GM18502 (cell line): ENCODE data around the gene AGRP.

Source experiments
- ATAC-seq: cut with Tn5 transposase; IDR thresholded peaks from one replicate; pipeline ENCODE4 v1.9.1; 2021; ENCODE audit warnings: mild to moderate bottlenecking; ENCODE audit not compliant: unreplicated experiment, poor library complexity

Gene AGRP

DNA sequence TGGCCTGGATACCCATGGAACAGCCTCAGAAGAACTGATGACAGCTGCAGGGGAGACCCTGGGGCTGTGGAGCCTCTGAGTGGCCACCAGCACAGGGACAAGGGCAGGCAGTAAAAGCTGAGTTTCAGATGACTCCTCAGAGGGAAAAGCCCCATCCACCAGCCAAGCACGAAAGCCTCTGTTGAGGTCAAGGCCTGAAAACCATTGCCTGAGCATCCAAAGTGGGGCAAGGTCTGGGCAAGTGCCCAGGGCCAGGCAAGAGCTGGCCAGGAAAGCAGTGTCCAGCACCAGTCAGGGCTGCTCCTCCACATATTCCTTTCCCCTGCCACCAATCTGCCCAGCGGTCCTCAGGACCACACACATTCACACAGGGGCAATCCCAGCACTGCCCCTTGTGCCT is 18.8 kb downstream of the AGRP start:
- no peak for ATAC-seq

DNA sequence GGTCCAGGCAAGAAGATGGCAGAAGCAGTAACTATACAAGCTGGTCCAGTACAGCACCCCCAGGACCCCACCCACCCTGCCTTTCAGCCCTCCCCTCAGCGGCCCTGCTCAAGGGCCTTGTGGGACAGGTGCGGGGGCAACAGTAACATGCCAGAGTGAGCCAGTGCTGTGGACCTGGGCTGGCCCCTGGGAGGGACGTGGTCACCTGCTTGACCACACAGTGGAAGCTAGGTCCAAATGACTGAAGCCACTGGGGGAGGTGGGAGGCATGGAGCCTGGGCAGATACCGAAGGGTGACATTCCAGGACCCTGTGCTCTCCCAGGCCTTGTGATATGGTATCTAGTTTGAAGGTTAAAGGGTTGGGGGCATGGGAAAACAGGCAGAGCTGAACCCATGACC is 19.7 kb downstream of the AGRP start:
- ATAC-seq, result no peak

DNA sequence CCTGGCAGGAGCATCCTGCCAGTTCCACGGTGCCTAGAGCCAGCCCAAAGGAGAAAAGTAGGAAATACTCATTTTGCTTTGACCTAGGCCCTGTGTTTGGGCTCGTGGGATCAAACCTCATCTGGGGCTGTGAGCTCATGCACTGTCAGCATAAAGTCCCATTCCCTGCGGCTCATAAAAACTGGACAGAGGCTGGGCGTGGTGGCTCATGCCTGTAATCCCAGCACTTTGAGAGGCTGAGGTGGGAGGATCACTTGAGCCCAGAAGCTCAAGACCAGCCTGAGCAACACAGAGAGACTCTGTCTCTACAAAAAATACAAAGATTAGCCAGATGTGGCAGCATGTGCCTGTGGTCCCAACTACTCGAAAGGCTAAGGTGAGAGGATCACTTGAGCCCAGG is 20.3 kb downstream of the AGRP start:
- ATAC-seq, result no peak

DNA sequence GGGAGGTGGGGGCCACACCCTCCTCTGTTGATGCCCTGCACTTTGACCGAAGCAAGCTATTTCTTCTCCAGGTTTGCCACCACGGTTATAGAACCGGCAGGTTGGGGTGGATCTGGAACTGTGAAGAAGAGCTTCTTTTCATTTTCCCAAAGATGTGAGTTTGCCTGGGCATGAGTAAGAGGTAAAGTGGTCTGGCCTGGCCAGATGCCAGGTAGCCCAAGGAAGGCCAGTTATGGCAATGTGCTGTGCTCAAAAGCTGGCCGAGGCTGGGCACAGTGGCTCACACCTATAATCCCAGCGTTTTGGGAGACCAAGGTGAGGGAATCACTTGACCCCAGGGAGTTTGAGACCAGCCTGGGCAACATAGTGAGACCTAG is 21.1 kb downstream of the AGRP start:
- no peak for ATAC-seq

DNA sequence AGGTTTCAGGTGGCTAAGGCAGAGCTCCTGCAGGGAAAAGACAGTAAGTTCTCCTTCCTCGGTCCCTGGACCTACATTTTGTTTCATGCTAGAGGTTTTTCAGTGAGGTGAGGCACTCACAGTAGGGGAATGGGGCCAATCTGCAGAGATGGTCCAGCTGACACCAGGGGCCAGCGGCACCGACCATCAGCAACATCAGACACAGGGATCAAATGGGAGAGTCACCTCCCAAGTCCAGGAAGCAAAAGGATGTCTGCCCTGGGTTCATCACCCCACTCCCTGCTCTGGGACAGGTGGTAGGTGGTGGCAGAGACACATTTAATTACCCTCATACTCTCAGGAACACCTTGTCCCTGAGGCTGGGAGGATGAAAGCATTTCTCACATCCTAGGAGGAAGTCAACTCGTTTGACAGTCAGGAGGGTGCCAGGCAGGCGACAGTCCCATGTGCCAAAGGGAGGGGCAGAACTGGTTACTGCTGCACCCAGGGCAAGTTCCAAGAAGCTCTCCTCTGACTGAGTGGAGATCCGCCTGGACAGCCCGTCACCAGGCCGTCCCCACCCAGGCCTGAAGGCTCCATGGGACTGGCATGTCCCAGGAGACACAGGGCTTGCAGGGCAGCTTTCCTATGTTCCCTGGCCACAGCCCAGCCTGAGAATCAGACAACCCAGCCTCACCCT is 21.6 kb downstream of the AGRP start:
- ATAC-seq, result no peak

DNA sequence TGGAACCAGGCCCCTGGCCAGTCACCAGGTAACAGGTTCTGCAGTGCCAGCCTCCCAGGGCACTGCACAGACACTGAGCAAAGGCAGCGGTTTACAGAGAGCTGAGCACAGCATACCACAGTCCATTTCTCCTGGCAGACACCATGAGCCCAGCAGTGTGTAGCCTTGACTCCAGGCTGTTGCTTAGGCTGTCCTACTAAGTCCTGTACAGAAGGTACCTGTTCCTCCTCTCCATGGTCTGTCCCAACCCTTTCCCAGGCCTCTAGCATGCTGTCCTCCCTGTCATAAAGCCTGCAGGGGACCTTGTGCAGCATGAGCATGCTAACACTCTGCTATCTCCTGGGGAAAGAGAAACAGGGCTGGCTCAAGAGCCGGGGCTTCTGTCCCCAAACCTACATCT is 22.4 kb downstream of the AGRP start:
- no peak for ATAC-seq

DNA sequence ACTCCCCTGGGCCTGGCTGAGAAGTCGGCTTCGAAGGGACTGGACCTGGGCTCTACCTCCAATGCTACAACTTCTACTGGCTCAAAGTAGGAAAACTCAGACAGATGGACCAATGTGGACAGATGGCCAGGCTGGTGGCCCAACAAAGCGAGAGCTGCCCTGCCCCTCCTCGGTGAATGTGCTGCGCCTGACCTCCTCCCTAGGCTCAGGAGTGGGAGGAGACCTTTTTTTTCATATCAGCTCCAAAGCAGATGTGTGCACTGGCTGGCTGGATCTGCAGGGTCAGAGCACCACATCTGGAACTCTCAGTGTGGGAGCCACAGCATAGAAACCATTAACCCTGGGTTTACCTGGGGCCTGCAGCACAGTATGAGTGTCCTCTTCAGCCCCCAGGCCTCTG is 23.2 kb downstream of the AGRP start:
- ATAC-seq, result no peak

DNA sequence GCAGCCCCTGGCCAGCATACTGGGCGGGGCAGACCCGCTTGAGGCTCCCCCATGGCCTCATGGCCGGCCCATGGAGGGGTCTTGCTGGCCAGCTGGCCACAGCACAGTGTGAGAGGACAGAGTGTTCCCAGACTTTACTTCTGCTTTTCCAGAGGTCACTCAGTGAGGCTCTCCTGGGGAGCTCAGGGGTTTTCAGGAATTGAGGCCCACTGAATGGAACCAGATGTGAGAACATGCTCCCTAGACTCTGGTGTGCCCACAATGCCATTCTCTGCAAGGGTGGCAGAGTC is 23.5 kb downstream of the AGRP start:
- ATAC-seq, result no peak

DNA sequence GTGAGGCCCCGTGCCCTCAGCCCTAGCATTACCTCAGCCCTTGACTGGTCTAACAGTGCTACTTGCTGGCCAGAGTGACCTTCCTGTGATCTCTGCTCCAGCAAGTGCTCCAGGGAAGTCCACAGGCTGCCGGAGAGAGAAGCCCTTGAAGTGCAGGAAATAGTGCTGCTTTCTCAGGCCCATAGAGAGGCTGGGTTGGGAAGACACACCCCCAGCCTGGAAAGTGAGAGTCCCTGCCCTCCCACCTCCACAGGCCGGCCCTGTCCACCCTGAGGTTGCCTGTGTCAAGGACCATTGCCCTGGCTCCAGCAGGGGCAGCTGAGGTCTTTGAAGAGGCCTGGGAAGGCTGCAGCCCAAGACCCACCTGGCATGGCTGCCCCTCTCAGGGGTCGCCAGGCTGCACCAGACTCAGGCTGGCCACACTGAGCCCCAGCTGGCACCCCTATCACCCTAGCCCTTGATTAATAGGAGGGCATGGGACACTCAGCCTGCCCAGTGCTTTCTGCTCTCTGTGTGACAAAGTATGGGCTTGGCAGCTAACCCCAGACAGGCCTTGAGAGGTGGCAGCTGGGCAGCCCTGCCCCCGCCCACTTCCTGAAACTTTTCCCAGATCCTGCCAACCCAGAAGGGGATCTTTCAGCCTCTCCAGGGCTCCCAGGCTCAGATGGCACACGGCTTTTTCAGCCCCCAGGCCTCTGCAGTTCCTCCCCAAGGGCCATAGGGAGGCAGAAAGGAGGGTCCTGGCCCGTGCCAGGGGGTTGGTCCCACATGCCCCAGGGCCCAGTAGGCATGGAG is 24.1 kb downstream of the AGRP start:
- no peak for ATAC-seq

DNA sequence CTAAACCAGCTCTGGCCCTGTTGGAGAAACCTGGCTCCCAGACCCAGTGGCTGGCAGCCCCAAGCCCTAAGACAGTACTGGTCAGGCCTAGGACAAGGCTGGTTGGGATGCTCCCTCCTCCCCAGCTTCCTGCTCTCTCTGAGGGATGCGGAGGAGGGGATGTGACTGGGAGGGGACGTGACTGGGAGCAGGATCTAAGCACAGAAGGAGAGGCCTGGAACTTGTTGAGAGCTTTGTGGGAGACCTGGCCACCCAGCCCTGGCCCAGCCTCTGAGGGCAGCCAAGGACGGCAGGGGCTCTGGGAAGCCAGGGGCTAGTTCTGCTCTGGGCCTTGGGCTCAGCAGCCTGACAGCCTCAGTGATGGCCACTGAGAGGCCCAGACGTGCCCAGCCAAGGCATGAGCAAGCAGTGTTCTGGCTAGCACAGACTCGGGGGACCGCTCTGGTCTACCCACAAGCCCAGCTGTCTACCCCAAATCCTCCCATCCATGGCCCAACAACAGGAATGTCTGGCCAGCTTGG is 25.2 kb downstream of the AGRP start:
- no peak for ATAC-seq

DNA sequence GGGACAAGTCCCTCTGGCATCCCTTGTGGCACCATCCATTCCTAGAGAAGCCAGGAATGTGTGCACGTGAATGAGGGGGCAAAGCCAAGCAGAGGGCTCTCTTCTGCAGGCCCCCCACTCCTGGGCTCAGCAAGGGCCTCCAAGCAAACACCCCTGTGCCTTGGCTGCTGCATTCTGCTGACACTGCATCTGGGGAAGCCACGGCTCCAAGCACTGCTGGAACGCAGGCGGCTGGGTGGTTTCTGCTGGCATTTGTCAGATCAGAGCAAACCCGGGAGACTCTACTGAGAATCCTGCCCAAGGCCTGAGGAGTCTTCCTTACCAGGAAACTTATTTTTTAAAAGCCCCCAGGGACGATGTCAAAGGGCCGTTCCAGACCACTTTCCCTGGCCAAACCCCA is 25.7 kb downstream of the AGRP start:
- no peak for ATAC-seq

DNA sequence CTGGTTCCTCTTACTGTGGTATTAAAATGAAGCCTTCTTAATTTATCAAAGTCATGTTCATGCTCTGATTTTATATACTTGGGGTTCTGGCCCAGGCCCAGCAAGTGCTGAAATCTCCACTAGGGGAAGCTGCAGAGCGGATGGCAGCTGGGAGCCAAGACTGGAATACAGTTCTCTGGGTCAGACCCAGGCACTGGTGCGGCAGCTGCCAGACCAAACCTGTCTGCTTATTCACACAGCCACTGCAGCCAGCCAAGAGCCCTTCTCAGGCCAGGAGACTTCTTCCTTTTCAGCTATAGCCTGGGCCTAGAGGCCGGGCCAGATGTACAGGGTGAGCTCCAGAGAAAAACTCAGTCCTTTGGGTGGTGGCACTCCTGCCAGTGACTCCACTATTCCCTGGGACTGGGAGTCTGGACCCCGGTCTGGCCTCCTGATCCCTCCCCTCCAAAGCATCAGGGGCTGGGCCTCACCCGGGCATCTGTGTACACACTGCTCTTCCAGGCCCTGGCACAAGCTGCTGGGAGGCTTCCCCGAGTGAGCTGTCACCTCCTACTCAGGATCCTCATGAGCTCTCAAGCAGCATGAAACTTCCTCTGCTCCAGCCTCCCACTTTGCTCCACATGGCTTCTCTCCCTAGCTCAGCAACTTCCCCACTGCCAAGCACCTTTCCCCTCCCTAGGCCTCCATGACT is 26.8 kb downstream of the AGRP start:
- ATAC-seq, result no peak

DNA sequence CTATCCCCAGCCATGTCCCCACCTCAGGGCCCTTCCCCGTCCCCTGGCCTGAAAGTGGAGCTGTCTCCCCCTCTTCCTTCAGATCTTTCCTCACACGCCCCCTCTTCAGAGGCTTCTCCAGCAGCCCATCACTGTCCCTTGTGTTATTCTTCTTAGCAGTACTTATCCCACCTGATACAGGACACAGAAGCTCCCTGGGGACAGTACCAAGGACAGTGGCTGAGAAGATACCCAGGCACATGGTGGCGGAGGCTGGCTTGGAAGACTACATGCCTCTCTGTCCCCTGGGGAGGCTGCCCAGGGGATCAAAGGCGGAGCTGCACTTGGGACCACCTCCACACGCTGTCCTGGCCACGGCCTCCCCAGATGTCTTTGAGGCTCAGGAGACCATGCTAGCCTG is 28.5 kb downstream of the AGRP start:
- no peak for ATAC-seq

DNA sequence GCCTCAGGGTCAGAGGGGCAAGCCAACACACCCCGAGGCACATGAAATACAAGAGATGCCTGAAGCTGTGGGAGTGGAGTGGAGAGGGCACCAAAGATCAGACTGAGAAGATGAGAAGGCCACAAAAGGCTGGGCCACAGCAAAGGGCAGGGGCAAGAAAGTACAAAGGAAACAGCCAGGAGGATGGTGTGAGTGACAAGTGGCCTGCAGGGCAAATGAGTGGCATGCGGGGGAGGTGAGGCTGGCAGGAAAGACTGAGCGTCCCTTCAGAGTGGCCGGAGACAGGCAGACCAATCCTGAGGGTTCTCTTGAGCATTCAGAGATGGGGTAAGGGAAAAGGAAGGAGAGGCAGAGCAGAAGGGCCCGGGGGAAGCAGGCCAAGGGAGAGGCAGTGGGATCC is 29.2 kb downstream of the AGRP start:
- no peak for ATAC-seq

DNA sequence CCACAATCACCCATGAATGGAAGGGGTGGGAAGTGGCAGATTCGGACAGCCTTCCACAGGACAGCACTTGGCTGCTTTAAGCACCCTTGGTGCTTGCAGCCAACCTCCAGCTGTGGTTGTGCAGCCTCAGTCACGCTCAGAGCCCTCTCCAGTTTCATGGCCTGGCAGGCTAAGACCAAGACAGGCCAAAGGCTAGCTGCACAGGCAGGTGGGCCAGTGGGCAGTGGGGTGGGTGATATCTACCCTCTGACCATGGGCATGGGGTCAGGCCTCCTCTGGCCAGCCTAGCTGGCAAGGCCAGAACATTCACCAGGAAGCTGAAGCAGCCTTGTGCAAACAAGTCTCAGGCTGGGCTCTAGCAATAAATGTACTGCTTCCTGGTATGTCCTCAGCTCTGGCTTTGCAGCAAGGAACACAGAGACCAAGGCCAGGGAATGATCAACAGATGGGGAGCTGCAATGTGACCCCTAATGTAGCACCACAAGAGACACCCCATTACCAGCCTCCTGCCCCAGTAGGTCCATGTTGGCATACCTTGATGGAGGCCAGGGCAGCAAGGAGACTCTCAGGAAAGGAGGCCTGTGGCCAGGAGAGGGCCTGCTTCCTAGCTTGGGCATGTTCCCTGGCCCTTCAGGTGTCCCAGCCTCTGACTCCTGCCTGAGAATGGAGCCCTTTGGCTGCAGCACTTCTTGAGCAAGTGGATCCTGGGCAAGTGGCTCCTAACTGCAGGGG is 31.5 kb downstream of the AGRP start:
- no peak for ATAC-seq

DNA sequence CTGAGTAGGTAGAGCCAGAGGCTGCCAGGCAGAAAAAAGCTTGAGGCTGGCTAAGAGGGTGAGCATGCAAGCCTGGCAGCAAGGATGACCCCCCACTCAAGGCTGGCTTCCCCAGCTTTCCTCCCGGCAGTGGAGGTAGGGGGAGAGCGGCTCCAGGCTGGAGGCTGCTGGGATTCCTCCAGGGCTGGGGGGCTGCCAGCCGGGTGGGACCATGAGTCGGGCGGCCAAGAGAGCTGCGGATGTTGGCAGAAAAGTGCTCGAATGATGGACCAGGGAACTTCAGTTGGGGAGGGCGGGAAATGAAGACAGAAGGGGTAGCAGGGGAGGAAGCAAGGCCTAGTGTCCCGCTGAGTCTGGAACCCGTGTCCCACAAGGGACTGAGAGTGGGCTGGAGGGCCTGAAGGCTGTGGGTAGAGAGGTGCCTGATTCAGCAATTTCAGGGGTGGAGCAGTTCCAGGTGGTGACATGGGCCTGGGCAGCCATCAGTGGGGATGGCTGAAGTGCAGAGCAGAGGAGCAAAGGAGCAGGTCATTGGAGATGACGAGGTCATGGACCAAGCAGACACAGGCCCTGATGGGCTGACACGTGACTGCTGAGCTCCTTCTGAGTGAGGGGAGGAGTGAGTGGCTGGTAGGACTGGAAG is 32.2 kb downstream of the AGRP start:
- no peak for ATAC-seq

DNA sequence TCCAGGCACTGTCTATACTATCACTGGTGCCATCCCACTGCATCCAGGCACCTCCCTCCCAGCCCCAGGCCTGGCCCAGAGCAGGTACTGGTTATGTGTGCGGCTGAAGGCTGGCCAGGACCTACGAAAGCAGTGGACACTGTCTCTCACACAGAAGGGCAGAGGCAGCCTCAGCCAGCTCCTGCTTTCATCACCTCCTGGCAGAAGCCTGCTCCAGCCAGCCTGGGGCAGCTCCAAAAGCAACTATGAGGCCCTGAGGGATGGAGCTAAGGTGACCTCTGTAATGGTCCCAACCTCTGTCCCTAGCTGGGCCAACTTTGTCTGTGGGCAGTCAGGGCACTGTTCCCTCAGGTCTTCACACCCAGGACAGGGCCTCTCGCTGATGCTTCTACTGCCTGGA is 33.6 kb downstream of the AGRP start:
- ATAC-seq, result no peak

DNA sequence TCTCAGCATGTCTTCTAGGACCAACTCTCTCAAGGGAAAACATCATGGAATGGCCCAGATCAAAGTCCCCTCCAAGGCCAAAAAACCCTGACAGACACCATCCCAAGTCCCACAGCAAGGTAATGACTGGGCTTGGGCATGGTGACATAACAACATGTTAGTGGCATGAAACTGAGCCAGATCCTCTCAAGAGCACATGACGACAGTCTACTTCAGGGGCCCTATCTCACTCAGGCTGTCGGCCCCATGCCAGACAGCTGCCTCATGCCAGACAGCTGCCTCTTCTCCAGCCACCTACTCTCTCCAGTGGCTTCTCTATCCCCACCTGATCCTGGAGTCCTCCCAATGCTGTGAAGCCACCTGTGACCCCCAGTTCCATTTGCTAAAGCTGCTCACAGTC is 34.0 kb downstream of the AGRP start:
- no peak for ATAC-seq

DNA sequence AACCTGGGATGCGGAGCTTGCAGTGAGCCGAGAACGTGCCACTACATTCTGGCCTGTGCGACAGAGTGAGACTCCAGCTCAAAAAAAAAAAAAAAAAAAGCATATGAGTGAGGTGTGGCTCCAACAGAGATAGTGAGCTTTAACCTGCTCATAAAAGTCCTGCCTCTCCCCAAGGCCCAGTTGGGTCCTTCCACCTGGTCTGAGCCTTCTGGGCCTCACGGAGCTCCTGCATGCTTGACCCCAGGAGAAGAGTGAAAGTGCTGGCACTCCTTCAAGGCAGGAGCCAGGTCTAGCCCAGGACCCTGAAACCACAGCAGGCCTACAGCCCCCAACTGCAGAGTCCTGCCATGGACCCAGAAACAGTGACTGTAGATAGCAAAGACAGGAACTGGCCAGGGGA is 34.8 kb downstream of the AGRP start:
- no peak for ATAC-seq

DNA sequence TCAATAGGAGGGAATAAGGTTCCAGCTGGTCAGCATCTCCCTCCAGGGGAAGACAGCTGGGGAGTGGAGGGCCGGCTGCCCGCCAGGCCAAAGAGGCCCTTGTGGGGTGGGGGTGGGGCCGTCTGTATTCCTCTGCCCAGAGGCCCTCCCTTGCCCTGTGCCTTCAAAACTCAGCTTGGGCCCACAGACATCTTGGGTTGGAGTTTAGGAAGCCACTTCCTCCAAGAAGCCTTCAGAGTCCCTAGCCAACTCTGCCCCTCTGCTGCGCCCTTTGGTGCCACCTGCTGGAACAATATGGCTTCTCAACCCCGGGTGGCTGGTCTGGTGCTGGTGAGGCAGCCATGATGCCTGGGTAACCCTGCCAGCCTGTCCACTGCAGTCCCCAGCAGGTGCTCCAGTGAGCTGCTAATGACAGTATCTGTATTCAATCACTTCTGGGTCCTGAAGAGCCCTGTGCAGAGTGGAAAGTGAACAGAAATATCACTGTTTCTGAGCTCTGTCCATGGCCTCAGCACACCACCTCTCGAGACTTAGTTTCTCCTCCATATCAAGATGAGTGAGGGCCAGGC is 35.8 kb downstream of the AGRP start:
- ATAC-seq, result no peak
